ENCODE data around the gene GSDMA.
A peak's percentile ranks its signal among the peaks of the same experiment; 100 is the strongest.

The GSDMA gene

GRCh38 chr17:39962642-39963220 lies at the start of gene GSDMA:
Gene GSDMA, plus strand, starts transcription at chr17:39963004. Its CDS starts 2,684 bp downstream, at chr17:39965688.
- DNase-seq: no peak

GRCh38 chr17:39913989-39914388 lies 48.8 kb upstream of the GSDMA start:
- DNase-seq: no peak

- DNase-seq: no peak
Measured at GRCh38 chr17:39915559-39915958, 47.2 kb upstream of the GSDMA start.

DNA sequence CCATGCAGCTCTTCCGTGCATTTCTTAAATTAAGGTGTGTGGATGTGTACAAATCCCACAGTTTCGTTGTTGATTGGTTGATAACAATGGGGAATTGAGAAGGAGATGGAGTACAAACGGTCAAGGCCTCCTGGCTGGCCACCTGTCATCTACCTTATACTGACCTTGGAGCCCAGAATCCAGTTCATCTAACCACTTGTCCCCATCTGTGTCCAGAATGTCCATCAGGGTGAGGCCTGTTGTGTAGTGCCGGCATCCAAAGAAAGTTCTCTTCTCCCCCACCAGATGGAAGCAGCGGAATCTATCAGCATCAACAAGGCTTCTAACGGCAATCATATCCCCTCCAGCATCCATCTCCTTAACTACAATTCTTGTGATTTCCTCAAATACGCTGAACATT lies 45.9 kb upstream of the GSDMA start:
- peak; percentile 13 for DNase-seq

DNA sequence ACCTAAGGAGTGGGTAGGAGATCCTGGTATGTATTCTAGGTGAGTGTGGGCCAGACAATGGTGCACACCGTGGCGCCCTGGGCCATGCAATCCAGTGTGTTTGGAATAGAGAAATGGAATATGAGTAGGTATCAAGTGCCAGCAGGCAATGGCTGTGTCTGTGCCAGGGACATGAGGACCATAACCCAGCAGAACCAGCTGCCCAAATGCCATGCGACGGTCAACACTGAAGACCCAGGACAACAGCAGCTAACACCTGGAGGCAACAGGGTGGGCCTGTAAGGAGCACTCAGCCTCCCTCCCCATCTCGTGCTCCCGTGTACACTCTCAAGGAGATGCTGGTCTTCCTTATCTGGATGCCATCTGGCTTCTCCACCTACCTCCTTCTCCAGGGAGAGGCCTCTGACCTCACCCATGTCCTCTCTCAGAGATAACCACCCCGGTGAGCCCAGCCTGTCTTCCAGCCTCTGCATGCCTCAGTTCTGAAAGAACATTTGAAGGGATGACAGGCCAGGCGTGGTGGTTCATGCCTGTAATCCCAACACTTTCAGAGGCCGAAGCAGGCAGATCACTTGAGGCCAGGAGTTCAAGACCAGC lies 43.6 kb upstream of the GSDMA start:
- DNase-seq: peak; percentile 73

GRCh38 chr17:39920218-39921210 lies 42.3 kb upstream of the GSDMA start:
- DNase-seq: no peak

GRCh38 chr17:39921323-39921722 lies 41.5 kb upstream of the GSDMA start:
- DNase-seq: peak; percentile 51

DNA sequence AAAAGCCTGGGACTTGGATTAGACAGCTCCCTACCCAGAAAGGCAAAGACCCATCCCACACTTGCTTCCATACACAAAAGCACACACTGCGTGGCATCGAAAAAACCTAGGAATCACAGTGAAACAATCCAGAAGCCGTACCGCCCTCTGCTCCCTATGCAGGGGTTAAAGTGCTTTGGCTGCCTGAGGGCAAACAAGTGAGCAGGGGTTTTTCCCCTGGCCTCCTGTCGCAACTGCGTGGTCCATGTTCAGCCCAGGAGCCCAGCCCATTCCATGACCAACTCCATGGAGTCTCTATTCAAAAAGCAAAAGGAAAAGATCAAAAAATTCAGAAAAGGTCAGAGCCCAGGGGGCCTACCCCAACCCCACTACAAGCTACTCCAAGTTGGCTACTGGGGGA lies 40.8 kb upstream of the GSDMA start:
- no peak for DNase-seq

DNA sequence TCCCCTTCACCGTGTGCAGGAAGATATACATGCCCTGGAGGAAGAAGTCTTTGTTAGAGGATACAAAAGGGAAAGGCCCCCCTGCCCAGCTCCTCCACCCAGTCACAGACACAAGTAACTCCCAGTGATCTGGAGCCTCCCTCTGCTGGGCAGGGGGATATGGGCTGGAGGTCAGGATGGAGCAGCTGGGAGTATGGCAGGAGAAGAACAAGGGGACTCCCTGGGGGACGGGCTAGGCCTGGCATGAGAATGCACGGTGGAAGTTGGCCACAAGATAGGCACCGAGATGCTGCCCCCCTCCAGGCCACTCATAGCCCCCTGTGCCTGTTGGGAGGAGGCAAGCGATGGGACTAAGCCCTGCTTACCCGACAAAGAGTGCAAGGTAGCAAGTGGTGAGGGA lies 39.6 kb upstream of the GSDMA start:
- DNase-seq: no peak

DNA sequence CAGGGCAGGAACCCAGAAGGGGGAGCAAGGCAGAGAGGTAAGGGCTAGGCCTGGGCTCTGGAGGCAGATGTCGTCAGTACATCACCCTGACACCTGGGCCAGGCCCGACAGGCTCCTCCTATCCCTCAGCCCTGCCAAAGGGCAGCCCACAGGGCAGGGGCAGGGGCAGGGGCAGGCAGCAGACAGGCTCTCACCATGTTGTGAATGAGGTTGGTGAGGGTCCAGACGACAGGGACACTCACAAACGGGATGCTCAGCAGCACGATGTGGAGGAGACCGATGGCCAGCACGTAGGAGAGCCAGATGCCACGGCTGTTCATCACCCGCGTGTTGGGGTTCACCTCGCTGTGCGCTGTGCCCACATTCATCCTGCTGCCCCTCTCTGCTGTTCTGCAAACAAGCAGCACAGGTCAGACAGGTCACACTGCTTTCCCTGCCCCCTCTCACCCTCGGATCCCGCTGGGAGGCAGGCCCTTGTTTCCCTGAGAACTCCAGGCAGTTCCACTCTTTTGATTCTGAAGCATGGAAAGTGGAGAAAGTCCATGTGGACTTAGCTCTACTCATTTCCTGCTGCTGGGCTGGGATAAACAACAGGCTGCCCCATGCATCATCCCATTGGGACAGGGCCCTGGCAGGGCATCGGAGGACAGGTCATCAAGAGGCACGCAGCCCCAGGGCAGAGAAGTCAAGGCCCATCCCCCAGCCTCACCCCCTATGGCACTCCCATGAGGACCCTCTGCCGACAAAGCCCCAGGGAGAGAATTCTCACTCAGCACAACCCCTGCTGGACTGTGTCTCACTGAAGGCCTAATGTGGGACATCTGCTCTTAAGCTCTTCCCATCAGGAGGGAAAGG lies 38.7 kb upstream of the GSDMA start:
- DNase-seq: no peak

DNA sequence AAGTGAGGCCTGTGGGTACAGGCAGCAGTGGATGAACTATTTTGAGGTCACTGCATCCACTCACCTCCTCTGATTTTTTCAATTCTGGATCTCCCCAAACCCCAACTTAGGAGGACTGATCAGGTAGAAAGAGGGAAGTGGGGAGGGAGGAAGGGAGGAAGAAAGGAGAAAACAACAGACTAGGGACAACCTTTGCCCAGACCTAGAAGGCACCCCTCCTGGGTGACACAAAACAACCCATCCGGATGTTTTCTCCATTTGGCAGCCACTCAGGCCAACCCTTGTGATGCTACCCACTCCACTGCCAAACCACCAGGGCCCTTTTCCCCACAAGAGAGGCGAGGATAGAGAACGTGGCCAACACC lies 38.1 kb upstream of the GSDMA start:
- no peak for DNase-seq

GRCh38 chr17:39925282-39926134 lies 37.3 kb upstream of the GSDMA start:
- DNase-seq: peak; percentile 18

DNA sequence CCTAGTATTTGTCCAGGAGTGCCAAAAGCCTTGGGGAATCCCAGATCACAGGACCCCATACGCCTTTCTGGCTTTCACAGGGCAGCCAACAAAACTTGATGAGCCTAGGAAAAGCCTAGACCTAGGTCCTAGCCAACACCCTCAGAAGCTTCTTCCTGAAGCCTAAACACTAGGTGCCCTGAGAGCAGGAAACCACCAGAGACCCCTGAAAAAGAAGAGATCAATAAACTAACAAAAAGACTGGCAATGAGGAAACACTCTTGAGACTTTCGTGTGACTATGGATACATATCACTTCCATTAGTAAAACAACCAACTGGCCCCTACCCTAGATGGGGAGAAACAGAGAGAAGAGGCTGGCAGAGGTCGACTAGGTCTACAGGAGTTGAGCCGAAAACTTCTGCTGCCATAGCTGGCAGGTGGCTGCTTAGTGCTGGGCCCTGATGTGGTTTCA lies 36.6 kb upstream of the GSDMA start:
- no peak for DNase-seq

DNA sequence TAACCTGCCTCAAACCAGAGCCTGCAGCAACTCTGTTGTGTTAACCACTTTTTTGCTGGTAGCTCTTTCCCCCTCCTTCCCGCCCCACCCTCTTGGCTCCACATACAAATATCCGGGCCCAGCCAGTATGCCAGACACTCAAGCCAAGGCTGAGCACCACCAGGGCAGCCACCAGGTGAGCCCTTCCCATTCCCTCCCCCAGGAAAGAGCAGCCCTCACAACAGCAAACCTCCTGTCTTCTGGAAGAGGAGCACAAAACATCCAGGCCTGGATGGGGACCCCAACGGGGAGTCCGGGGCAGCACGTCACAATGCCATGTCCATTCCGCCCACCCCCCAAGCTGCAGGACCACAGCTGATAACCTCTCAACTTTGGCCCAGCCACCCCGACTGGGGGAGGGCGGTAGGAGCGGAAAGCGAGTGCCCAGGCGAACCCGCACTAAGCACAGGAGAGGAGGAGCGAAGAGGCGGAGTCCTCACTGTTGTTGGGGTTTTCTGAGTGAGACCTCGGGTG lies 36.2 kb upstream of the GSDMA start:
- peak; percentile 75 for DNase-seq

GRCh38 chr17:39927101-39927928 lies 35.5 kb upstream of the GSDMA start, which contains the start of the genes LRRC3C and ORMDL3:
Gene LRRC3C, plus strand, starts transcription at chr17:39927732. Its CDS starts 13,792 bp downstream, at chr17:39941524.
Gene ORMDL3, minus strand, starts transcription at chr17:39927601. Its CDS starts 3,398 bp downstream, at chr17:39924203.
- DNase-seq: peak; percentile 94

DNA sequence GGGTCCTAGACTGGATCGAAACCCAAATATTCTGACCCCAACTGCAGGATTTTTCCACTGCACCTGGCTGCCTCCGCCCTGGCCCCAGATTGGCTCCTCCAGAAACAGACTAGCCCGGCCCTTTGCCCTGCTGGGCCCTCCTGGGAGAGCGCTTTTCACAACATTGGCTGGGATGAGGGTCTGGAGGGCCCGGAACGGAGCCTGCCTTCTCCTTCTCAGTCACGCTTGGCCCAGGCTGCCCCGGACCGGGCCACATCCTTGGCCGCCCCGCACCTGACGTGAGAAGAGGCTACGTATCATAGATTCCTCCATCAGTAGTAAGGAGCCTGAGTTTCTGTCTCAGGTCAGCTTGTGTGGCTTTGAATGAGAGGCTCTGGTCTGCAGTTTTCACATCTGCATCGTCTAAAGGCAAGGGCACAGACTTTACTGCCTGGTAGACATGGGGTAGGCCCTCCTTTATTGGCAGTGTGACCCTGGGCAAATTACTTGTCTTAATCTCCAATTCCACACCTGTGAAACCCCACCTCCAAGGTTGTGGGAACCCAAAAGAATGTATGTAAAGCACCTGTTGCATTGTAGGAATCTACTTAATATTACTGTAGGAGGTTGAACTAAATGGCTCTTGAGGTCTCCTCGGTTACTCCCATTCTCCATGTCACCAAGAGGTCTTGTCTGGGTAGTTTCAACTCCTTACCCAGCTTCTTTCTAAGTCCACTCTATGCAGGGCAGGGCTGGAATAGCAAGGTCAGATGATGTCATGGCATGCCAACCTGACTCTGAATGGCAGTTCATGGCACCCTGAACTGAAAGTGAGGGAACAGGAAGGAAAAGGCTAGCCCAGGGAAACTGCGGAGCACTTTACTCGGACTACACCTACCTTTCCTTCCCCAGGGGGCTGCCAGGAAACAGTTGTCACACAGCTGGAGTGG lies 34.6 kb upstream of the GSDMA start:
- peak; percentile 31 for DNase-seq

DNA sequence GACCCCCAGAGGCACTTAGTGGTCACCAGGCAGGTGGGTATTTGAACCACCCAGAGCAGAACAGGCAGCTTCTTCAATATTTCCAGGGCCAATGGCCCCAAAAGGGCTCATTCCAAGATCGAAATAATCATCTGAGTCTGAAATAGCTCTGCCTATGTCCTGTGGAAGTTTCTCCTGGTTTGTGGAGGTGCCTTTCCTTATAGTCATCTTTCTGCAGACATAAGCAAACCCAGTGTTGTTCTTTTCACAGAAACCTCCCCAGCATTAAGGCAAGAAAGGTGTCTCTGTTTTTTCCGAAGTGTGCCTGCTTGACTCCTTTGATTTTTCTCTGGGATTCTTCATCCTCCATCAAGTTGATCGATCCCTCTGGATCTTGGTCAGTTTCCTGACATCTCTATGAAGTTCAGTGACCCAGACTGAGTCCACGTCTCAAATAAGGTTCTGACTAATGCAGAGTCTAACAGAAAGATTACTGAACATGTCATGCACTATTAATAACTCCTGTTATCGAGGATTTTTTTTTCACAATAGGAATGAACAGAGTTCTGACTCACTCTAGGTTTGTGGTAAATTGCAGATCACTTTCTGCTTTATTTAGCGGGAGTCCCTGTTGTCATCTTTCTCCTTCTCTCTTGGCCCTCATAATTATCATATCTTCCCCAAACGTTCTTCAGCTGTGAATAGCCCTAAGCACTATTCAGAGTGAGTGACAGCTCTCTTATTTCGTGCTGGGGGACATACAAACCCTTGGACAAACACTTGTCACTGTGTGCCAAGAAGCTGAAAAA lies 33.8 kb upstream of the GSDMA start:
- peak; percentile 49 for DNase-seq

DNA sequence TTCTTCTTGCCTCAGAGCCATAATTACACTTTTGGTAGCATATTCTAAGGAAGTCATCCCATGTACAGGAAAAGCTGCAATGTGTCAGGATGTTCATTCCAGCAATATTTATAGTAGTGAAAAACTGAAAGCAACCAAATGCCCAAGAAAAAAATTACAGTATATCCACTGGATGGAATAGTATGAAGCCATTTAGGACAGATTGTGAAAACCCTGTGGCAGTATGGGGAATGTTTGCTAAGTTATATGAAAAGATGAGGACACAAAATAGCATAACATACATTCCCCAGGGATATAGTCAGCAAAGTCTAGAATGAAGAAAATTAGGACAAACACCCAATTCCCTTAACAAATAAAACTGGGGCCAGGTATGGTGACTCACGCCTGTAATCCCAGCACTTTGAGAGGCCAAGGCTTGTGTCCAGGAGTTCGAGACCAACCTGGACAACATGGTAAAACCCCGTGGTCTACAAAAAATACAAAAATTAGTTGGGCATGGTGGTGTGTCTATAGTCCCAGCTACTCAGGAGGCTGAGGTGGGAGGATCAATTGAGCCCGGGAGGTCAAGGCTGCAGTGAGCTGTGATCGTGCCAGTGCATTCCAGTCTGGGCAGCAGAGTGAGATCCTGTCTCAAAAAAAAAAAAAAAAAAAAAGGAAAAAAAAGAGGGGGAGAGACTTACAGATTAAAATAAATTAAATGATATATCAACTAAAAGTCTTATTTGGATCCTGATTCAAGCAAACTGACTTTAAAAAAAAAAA lies 33.0 kb upstream of the GSDMA start:
- no peak for DNase-seq

All from hematopoietic multipotent progenitor cell treated with erythropoietin and hydrocortisone succinate and interleukin-3 and kit ligand, for 6 days (in vitro differentiated cells).